Fibroblast of lung (primary cell): Measurements from ENCODE around the gene GTF2F2.

Experiments
- EZH2 ChIP-seq: IDR thresholded peaks from 2 replicates; pipeline ENCODE4 v1.5.1; 2012; ENCODE audit warnings: low read length, control low read depth, mild to moderate bottlenecking; ENCODE audit errors: missing control alignments
- TF ChIP-seq, protein P1 (sequence below), 2 donors: IDR thresholded peaks in 1 of 2; conservative IDR thresholded peaks in 1 of 2; 1 replicate in 1 of 2; 2 replicates in 1 of 2; pipeline ENCODE4 v1.5.1; 2011 to 2012; ENCODE audit warnings: low read length in 2 of 2, control low read depth in 1 of 2, inconsistent platforms in 1 of 2, low read depth in 1 of 2, mild to moderate bottlenecking in 1 of 2

DNA sequence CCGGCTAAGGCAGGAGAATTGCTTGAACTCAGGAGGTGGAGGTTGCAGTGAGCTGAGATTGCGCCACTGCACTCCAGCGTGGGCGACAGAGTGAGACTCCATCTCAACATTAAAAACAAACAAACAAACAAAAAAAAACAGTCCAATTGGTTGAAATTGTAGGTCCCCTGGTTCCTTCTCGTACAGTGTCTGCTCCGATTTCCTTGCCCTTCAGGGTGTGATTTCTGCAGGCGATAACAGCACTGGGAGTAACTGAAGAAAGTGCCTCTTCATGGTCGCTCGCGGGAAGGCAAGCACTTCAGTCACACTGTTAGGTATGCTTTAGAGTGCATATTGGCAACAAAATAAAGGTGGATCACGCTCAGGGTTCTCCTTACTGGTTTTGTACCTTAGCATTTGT lies 181.0 kb downstream of the GTF2F2 start:
- TF ChIP-seq, protein P1, sequence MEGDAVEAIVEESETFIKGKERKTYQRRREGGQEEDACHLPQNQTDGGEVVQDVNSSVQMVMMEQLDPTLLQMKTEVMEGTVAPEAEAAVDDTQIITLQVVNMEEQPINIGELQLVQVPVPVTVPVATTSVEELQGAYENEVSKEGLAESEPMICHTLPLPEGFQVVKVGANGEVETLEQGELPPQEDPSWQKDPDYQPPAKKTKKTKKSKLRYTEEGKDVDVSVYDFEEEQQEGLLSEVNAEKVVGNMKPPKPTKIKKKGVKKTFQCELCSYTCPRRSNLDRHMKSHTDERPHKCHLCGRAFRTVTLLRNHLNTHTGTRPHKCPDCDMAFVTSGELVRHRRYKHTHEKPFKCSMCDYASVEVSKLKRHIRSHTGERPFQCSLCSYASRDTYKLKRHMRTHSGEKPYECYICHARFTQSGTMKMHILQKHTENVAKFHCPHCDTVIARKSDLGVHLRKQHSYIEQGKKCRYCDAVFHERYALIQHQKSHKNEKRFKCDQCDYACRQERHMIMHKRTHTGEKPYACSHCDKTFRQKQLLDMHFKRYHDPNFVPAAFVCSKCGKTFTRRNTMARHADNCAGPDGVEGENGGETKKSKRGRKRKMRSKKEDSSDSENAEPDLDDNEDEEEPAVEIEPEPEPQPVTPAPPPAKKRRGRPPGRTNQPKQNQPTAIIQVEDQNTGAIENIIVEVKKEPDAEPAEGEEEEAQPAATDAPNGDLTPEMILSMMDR (conservative IDR thresholded peaks at IDR 0.05 in 1 of 2, IDR thresholded peaks at IDR 0.05 in 1 of 2; ENCODE audit: low read depth in 1 of 2, low read length in 2 of 2) = no peak
- TF ChIP-seq EZH2 = no peak
